ENCODE data around the gene DHRS3. TPM values are rescaled to one million over a fixed set of nuclear protein-coding genes. Genes with fewer than 3 reads are reported as not detected.
"Not testable (repeated sequence)": the region's sequence is repeated elsewhere in the genome, so short reads cannot be mapped to it uniquely, and the experiment has no call there.

Gene DHRS3
- total RNA-seq, 4 donors from 2014 or later: 73.3 to 86.9 (median 80.2) TPM

- Histone ChIP-seq H3K36me3 (no peaks in the 10 kb centered on the region), H3K9me3 (no peaks in the 10 kb centered on the region), H3K4me3 (no peak overlapping the region), H3K4me1 (peaks cover 11% of the 10 kb centered on the region), H3K27ac (no peak overlapping the region), H3K27me3 (no peaks in the 10 kb centered on the region)
- TF ChIP-seq CTCF (IDR thresholded peaks at IDR 0.05) (no peak), EP300 (IDR thresholded peaks at IDR 0.05) (no peak), POLR2AphosphoS5 (IDR thresholded peaks at IDR 0.05) (no peak)
- 83% methylated on average over 13 of the region's 13 CpGs for WGBS
- DNase-seq (ENCODE audit: low spot score in 2 of 2): peak; percentile 77 to 84
Observed at GRCh38 chr1:12525311-12526181, 92.5 kb downstream of the DHRS3 start.

GRCh38 chr1:12524266-12524665 lies 93.7 kb downstream of the DHRS3 start:
- no peaks in the 10 kb centered on the region for H3K36me3 ChIP-seq
- 93% methylated on average over 2 of the region's 2 CpGs for WGBS
- no peak overlapping the region for H3K27ac ChIP-seq
- DNase-seq (ENCODE audit: low spot score in 2 of 2): peak in 1 of 2 donors; percentile 32
- no peaks in the 10 kb centered on the region for H3K9me3 ChIP-seq
- no peak overlapping the region for H3K4me3 ChIP-seq
- no peak for TF ChIP-seq CTCF (IDR thresholded peaks at IDR 0.05)
- TF ChIP-seq POLR2AphosphoS5 (IDR thresholded peaks at IDR 0.05): no peak
- no peak for TF ChIP-seq EP300 (IDR thresholded peaks at IDR 0.05)
- TF ChIP-seq POLR2A (IDR thresholded peaks at IDR 0.05): no peak
- peaks cover 17% of the 10 kb centered on the region for H3K4me1 ChIP-seq
- no peaks in the 10 kb centered on the region for H3K27me3 ChIP-seq

GRCh38 chr1:12522780-12523179 lies 95.2 kb downstream of the DHRS3 start:
- DNase-seq (ENCODE audit: low spot score in 2 of 2): peak in 1 of 2 donors; percentile 21
- not testable (repeated sequence) for H3K27me3 ChIP-seq, H3K4me3 ChIP-seq, H3K9me3 ChIP-seq, H3K36me3 ChIP-seq, H3K27ac ChIP-seq
- WGBS: 94% methylated on average over 9 of the region's 9 CpGs
- peaks cover 20% of the 10 kb centered on the region for H3K4me1 ChIP-seq

- 41% methylated on average over 5 of the region's 5 CpGs for WGBS
- no peaks in the 10 kb centered on the region for H3K27me3 ChIP-seq
- H3K4me3 ChIP-seq: no peak overlapping the region
- H3K27ac ChIP-seq: no peak overlapping the region
- peak in 1 of 2 donors; percentile 75 for DNase-seq (ENCODE audit: low spot score in 2 of 2)
- no peak for TF ChIP-seq EP300 (IDR thresholded peaks at IDR 0.05)
- TF ChIP-seq CTCF (IDR thresholded peaks at IDR 0.05): no peak
- no peak for TF ChIP-seq POLR2AphosphoS5 (IDR thresholded peaks at IDR 0.05)
- no peak for TF ChIP-seq POLR2A (IDR thresholded peaks at IDR 0.05)
- peaks cover 17% of the 10 kb centered on the region for H3K4me1 ChIP-seq
- H3K9me3 ChIP-seq: no peaks in the 10 kb centered on the region
- H3K36me3 ChIP-seq: no peaks in the 10 kb centered on the region
Observed at GRCh38 chr1:12521096-12521495, 96.9 kb downstream of the DHRS3 start.

- peaks cover 17% of the 10 kb centered on the region for H3K4me1 ChIP-seq
- 79% methylated on average over 11 of the region's 11 CpGs for WGBS
- H3K36me3 ChIP-seq: no peaks in the 10 kb centered on the region
- peak in 1 of 2 donors; percentile 55 for DNase-seq (ENCODE audit: low spot score in 2 of 2)
- H3K27ac ChIP-seq: peak overlapping the region; percentile 50
- TF ChIP-seq CTCF (IDR thresholded peaks at IDR 0.05): no peak
- no peak for TF ChIP-seq POLR2AphosphoS5 (IDR thresholded peaks at IDR 0.05)
- no peak for TF ChIP-seq POLR2A (IDR thresholded peaks at IDR 0.05)
- no peaks in the 10 kb centered on the region for H3K9me3 ChIP-seq
- no peaks in the 10 kb centered on the region for H3K27me3 ChIP-seq
- no peak overlapping the region for H3K4me3 ChIP-seq
Observed at GRCh38 chr1:12519693-12520364, 98.2 kb downstream of the DHRS3 start.

All from suprapubic skin (tissue), 4 donors.